GM21390 (cell line): ENCODE results near the gene RPL3.
"Not testable (repeated sequence)": the region's sequence is repeated elsewhere in the genome, so short reads cannot be mapped to it uniquely, and the experiment has no call there.

Experiments
- ATAC-seq: cut with Tn5 transposase; IDR thresholded peaks from one replicate; pipeline ENCODE4 v1.9.1; 2021; ENCODE audit not compliant: unreplicated experiment

RPL3 gene

GRCh38 chr22:39352306-39352891 lies 33.0 kb upstream of the RPL3 start:
- ATAC-seq = no peak

GRCh38 chr22:39351689-39352214 lies 32.3 kb upstream of the RPL3 start:
- ATAC-seq = no peak

DNA sequence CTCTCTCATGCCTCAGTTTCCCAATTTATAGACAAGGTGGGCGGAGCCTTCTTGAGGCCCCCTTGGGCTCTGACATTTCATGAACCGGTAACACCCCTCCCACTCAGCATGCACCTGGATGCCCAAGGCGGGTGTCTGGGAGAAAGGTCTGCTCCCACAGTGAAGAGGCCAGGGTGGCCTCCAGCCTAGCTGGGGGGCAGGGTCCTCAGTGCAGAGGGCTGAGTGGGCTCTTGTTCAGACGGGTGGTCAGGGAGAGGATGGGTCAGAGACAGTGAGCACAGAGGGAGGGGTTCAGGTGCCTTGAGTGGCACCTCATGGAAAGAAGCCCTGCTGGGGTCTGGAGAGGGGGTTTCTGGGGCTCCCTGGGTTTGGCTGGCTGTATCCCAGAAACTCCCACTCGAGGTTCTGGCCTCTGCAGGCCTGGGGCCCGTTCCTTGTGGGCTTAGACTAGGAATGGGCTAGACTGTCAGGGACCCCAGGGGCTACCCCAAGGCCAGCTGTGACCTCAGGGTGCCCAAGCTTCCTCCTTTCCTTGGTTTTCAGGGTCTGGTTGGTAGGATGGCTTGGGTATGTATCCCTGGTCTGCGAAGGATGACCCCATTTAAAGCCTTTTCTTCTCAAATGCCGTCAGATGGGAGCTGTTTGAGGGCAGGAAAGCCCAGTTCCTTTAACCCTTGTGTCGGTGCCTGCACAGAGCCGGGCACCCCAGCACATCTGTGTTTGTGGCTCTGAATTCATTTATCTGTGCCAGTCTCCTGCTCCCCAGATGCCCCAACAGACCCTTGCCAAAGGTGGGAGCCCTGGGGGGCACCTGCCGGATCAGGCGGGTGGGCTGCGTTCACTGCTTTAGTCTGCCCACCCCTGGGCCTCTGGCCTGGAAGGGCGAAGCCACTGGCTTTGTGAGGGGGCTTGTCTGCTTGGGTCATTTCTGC lies 31.6 kb upstream of the RPL3 start:
- no peak for ATAC-seq

DNA sequence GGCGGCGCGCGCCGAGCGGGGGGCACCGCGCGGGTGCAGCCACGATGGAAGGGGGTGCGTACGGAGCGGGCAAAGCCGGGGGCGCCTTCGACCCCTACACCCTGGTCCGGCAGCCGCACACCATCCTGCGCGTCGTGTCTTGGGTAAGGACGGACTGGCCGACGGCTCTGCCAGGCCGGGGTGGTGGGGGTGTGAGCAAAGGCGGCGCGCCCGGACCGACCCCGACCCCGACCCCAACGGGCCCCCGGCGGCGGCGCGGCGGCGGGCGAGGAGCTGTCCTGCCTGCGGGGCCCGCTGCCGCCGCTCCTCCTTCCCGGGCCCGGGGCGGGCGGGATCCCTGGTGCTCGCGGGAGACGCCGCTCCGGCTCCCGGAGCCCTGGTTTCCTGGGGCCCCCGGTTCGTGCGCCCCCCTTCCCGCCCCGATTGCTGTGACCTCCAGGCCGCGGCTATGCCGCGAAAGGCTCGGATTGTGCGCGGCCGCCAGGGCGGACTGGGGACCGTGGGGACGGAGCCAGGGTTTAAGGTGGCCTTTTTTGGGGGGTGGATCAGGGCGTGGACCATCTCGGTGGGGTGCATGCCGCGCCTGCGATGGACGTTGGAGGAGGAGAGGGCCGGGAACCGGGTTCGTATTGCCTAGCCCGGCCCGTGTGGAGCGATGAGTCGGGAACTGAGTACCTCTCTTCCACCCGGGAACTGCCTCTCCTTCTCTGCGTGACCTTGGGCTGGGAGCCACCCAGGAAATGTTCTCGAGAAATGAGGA lies 30.7 kb upstream of the RPL3 start, which contains the start of gene SYNGR1:
Gene SYNGR1 (plus strand): TSS at position 25 of the 760 bp plus-strand sequence. CDS start 20 bp downstream, at position 45.
- no peak for ATAC-seq

GRCh38 chr22:39349506-39349966 lies 30.1 kb upstream of the RPL3 start:
- ATAC-seq = no peak

DNA sequence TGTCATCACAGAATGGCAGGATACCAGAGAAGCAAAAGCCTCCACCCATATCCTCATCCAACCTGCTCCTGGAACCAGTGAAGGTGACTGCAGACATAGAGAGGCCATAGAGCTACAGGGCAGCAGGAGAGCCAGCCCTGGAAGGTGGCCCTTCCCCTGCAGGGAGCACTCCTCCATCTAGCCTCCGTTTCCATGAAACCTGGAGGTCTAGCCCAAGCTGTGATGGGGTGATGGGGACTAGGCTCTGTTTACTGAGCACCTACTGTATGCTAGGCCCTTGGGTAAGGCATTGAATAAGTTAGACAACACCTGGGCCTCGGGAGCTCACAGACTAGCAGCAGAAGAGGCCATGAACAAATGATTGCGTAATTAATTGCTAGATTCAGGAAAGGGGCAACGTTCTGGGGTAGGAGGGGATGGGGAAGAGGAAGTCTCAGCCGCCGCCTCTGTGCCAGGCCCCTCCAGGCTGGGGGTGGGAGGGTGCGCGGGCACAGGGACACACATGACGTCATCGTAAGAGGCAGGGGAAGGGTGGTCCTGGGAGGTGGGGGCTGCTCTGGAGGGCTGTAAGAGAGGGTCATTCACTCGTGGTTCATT lies 29.6 kb upstream of the RPL3 start:
- no peak for ATAC-seq

DNA sequence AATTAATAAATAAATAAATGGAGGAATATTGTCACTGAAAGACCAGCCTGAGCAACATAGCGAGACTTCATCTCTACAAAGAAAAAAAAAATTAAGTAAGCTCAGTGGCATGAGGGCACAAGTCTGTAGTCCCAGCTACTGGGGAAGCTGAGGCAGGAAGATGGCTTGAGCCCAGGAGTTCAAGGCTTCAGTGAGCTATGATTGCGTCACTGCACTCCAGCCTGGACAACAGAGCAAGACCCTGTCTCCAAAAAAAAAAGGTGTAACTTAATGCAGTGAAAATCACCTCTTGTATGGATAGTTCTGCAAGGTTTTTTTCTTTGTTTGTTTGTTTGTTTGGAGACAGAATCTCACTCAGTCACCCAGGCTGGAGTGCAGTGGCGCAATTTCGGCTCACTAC lies 25.8 kb upstream of the RPL3 start:
- no peak for ATAC-seq

DNA sequence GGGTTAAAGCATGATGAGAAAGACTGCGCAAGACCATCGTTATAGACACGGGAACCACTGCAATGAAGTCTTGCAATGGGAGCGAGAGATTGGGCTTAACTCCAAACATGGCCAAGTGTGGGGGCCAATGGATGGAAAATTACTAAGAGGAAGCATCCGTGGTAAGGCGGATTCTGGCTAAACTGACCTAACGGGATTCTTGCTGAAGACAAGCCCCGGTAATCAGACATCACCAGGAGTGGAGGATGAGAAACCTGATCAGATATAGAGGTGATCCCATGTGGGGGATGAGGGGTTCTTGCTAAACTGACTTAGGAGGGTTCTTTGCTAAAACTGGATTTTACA lies 24.6 kb upstream of the RPL3 start:
- ATAC-seq = no peak

- ATAC-seq = no peak
These were observed 24.0 kb upstream of the RPL3 start for GRCh38 chr22:39343259-39344045.

DNA sequence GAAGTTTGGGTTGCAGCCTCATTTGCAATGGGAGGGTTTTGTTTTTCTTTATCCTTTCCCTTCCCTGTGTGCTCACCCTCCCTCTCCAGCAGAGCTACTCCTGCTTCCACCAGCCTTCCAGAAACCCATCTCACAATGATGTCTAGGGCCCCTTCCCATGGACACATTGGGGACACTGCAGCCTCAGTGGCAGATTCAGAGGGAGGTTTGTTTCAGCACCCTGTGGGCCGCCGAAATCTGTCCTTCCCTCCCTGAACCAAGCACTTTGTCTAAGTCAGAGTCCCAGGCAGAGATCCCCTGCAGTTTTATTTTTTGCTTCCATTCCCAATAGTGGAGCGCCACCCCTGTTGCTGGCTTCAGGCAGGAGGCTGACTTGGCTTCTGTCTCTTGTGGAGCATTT lies 21.8 kb upstream of the RPL3 start:
- ATAC-seq = no peak

- ATAC-seq = not testable (repeated sequence)
These were observed 20.4 kb upstream of the RPL3 start for GRCh38 chr22:39339775-39340174.

GRCh38 chr22:39336411-39336810 lies 17.0 kb upstream of the RPL3 start:
- ATAC-seq = no peak

- ATAC-seq = no peak
These were observed 13.1 kb upstream of the RPL3 start for GRCh38 chr22:39332441-39333064.

GRCh38 chr22:39330553-39330952 lies 11.1 kb upstream of the RPL3 start:
- not testable (repeated sequence) for ATAC-seq

DNA sequence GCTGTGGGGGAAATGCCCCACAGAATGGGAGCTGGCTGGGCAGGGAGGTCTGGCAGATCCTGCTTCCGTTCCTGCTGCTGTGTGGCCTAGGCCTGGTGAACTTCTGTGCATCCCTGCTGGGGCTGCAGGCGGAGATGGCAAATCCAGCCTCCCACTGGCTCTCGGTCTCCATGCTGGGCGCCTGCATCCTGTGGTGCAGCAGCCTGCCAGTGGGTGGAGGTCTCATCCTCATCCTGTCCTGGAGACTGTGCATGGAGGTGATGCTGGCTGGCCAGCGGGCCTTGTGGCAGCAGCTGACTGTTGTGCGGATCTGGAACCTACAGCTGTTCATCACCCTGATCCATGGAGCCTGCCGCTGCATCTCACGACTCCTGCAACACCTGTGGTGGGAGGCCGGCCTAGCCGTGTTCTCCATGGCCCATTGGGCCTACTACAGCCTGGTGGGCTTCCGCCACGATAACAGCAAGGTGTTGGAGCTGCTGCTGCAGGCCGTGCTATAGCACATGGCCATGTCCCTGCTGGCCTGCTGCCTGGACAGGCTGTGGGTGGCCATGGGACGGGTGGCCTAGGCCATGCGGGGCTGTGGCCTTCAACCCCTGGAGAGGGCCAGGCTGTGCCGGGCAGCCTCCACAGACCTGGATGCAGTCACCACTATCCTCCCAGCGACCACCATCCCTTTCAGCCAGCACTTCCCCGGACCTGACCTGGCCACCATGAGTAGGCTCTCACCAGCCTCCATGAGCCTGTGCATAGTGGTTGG lies 8.8 kb upstream of the RPL3 start:
- ATAC-seq = no peak

DNA sequence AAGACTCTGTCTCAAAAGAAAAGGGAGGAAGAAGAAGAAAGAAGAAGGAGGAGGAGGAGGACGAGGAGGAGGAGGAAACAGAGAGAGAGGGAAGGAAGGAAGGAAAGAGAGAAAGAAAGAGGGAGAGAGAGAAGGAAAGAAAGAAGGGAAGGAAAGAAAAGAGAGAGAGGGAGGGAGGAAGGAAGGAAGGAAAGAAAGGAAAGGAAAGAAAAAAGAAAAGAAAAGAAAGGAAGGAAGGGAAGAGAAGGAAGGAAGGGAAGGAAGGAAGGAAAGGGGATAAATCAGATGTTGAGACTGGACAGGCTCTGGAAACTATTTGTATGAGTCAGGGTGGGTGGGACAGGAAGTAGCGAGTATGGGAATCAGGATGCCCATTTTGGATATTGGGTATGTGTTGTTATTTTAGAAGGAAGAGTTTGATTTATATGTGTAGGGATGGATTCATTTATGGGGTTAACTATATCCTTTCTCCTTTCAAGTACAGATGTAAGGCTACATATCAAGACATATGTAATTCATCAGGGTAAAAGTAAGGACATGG lies 6.0 kb upstream of the RPL3 start:
- no peak for ATAC-seq

GRCh38 chr22:39320616-39321029 lies 1.2 kb upstream of the RPL3 start:
- ATAC-seq = not testable (repeated sequence)

DNA sequence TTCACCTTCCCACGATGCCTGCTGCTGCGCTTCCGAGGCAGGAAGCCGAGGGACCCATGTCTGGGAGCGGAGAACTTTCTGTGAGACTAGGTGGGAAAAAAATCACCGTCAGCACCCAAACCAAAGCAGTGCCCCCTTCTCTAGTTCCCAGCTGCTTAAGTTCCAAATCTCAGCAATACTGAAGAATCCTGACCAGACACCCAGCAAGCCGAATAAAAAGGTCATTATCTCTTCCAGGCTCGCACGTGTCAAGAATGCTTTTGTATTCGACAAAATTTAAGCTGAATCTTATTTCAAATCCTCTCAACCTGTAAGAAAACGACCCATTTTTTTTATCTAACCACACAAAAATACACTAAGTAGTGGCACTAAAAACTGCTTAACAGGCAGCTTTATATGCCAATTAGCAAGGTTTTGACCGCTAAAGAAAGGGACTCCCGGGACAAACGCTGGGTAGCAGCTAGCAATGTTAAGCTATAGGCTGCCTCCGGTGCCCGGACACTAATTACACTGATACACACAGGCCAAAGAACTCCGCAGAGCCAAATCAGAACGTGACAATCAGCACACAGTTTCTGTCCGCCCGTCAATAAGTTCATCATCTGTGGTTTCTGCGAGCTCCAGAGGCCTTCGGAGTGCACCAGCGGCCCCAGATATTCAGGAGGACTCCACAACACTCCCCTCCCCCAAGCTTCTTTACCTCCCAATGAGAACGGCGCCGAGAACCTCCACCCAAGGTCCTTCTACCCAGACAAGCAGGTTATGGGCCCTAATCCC lies 728 bp downstream of the RPL3 start:
- ATAC-seq = peak; percentile 5
